Tibial artery (tissue), 4 donors: ENCODE results near the gene FCSK.

ENCODE experiments used
- DNase-seq, 2 donors: peaks; one replicate each; pipeline ENCODE4 v3.0.0-alpha.2; 2019
- H3K27ac ChIP-seq, 2 donors: fragments of 200-600 bp; sonication (generic) in 1 of 2; 1 replicate in 1 of 2; 2 replicates in 1 of 2; pipeline ENCODE4 v1.5.1; 2018 to 2019; ENCODE audit warnings: mild to moderate bottlenecking in 1 of 2
- H3K27me3 ChIP-seq, 2 donors: fragments of 200-600 bp; sonication (generic) in 1 of 2; one replicate each; pipeline versions ENCODE4 v1.5.1 to v1.6.0; 2016 to 2019
- H3K36me3 ChIP-seq, 3 donors: fragments of 200-600 bp; sonication (generic) in 2 of 3; one replicate each; pipeline ENCODE4 v1.5.1; 2016 to 2019; ENCODE audit warnings: mild to moderate bottlenecking in 2 of 3
- H3K4me1 ChIP-seq, 4 donors: fragments of 200-600 bp; sonication (generic) in 2 of 4; 1 replicate in 3 of 4; 2 replicates in 1 of 4; pipeline ENCODE4 v1.5.1; 2016 to 2019
- H3K4me3 ChIP-seq, 2 donors: fragments of 200-600 bp; sonication (generic) in 1 of 2; 1 replicate in 1 of 2; 2 replicates in 1 of 2; pipeline ENCODE4 v1.5.1; 2018 to 2019; ENCODE audit warnings: mild to moderate bottlenecking in 2 of 2
- H3K9me3 ChIP-seq, 3 donors: fragments of 200-600 bp; sonication (generic) in 1 of 3; one replicate each; pipeline ENCODE4 v1.5.1; 2016 to 2019
- intact Hi-C: fragments of 100-400 bp; cut with DNase I; formaldehyde crosslinking; loops from one replicate; pipeline ENCODE4 v1.15.0; 2023; ENCODE audit warnings: low total_unique reads
- TF ChIP-seq, protein P1 (sequence below), 2 experiments: fragments of 200-600 bp in 1 of 2; fragments of 450-650 bp in 1 of 2; IDR thresholded peaks; one replicate each; pipeline ENCODE4 v1.5.1; 2017 to 2019; ENCODE audit warnings: antibody characterized with exemption in 2 of 2, mild to moderate bottlenecking in 1 of 2, moderate library complexity in 1 of 2

FCSK gene

DNA sequence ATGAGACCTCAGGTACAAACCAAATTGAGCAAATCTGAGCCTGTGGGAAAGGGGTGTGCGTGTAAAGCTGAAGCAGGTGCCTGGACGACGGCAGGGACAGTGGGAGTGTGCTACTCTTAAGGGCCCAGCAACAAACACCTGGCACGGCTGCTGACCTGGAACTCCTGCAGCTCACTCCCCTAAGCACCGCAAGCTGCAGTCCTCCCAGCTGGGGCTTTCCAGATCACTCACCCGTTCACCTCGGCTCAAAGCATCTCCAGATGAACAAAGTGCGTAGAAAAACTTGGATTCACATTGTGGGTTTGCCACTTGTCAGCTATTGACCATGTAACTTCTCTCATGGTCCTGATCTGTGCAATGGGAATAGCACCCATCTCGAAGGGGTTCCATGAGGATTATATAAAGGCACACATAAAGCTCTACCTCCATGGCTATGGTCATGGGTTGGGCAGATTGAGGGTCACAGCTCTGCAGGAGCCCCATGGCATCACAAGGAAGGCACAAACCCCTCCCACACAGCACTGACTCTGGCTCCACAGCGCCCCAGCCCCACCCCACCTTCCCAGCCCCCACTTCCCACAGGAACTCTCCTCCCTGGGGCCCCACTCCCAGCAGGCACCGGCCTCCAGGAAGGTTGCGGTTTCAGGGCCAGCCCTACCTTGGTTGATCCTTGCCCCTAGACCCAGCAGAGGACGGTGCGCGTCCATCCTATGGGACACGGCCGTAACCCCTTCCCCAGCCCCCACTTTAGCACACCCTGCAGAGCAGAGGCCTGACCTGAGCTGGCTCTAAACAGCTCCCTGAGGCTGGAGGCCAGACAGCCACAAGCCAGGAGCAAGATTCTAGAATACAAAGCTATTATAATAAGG lies 37.4 kb upstream of the FCSK start:
- Histone ChIP-seq H3K27me3 (no peaks in the 10 kb centered on the region), H3K4me1 (no peaks in the 10 kb centered on the region), H3K9me3 (no peaks in the 10 kb centered on the region), H3K27ac (no peak overlapping the region), H3K4me3 (no peak overlapping the region), H3K36me3 (no peaks in the 10 kb centered on the region)
- TF ChIP-seq, protein P1, sequence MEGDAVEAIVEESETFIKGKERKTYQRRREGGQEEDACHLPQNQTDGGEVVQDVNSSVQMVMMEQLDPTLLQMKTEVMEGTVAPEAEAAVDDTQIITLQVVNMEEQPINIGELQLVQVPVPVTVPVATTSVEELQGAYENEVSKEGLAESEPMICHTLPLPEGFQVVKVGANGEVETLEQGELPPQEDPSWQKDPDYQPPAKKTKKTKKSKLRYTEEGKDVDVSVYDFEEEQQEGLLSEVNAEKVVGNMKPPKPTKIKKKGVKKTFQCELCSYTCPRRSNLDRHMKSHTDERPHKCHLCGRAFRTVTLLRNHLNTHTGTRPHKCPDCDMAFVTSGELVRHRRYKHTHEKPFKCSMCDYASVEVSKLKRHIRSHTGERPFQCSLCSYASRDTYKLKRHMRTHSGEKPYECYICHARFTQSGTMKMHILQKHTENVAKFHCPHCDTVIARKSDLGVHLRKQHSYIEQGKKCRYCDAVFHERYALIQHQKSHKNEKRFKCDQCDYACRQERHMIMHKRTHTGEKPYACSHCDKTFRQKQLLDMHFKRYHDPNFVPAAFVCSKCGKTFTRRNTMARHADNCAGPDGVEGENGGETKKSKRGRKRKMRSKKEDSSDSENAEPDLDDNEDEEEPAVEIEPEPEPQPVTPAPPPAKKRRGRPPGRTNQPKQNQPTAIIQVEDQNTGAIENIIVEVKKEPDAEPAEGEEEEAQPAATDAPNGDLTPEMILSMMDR (IDR thresholded peaks at IDR 0.05), result no peak
- no peak for DNase-seq
- intact Hi-C loops, result no loop called here

DNA sequence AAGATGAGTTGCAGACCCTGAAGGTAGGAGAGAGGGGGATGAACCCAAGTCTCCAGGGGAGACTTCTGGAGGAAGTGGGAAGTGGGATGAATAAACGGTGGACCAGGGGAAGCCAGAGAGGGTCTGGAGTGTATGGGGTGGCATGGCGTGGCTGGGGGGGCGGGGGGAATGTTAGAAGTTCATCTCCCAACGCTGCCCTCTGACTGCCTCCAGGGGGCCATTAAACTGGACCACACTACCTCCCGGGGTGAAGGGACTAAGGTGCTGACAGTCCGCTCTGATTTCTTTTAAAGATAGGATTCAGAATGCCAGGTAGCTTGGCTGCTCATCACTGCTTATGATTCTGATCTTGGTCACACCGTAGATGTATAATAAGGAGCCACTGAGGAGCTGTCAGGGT lies 36.7 kb upstream of the FCSK start:
- no peak for DNase-seq
- H3K27ac ChIP-seq, result no peak overlapping the region

DNA sequence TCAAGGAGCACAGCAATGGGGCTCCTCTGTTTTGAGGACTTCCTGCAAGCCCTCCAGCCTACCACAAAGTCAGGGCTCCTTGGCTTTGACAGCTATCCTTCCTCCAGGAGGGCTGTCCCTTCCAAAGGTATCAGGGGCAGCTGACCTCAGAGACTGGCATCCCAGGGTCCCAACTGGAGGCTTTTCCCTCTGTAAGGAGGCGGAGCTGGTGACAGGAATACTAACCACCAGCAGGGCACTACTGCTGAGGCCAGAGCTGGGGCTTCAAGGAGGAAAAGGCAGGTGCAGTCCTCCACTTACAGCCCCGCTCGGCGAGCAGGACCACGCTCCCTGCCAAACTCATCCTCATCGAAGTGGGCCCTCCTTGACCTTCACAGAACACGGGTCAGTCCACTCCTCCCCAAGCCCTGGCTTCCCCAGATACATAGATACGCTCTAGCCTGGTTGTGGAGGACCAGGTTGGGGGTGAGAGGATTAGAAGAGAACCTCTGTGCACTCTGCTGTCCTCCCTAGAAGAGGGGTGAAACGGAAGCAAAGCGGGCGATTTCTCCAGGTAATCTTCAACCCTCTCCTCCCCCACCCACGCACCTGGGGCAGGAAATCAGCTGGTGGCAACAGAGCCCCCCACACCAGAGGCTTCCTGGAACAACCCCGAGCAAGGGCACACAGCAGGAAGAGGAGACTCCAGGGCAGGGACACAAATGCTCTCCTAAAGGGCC lies 36.0 kb upstream of the FCSK start:
- DNase-seq, result no peak
- intact Hi-C loops, result no loop called here
- H3K36me3 ChIP-seq, result no peaks in the 10 kb centered on the region
- no peaks in the 10 kb centered on the region for H3K27me3 ChIP-seq
- no peak overlapping the region for H3K4me3 ChIP-seq
- no peaks in the 10 kb centered on the region for H3K9me3 ChIP-seq
- TF ChIP-seq, protein P1 (IDR thresholded peaks at IDR 0.05), result no peak
- H3K4me1 ChIP-seq, result no peaks in the 10 kb centered on the region
- no peak overlapping the region for H3K27ac ChIP-seq

More for the DNA sequence above, 36.7 kb upstream of the FCSK start:
- H3K9me3 ChIP-seq, result no peaks in the 10 kb centered on the region
- TF ChIP-seq, protein P1 (IDR thresholded peaks at IDR 0.05), result no peak
- H3K4me1 ChIP-seq, result no peaks in the 10 kb centered on the region
- no peaks in the 10 kb centered on the region for H3K27me3 ChIP-seq
- intact Hi-C loops, result no loop called here
- H3K36me3 ChIP-seq, result no peaks in the 10 kb centered on the region
- no peak overlapping the region for H3K4me3 ChIP-seq

DNA sequence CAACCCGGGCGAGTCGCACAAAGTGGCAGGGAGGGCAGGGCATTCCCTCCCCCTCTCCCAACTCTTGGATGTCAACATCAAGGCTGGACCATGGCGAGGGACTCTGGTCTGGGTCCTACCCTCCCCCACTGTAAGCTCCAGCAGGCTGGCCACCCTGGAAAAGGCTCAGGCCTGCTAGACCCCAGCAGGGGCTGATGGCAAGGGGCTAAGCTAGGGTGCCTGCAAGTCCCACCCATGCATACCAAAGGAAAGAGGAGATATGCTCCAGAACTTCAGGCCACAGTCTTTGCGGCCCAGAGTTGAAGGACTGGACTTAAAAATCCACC lies 35.4 kb upstream of the FCSK start:
- intact Hi-C loops, result no loop called here
- Histone ChIP-seq H3K9me3 (no peaks in the 10 kb centered on the region), H3K4me3 (no peak overlapping the region), H3K27me3 (no peaks in the 10 kb centered on the region), H3K27ac (no peak overlapping the region), H3K36me3 (no peaks in the 10 kb centered on the region), H3K4me1 (no peaks in the 10 kb centered on the region)
- TF ChIP-seq, protein P1 (IDR thresholded peaks at IDR 0.05), result no peak
- DNase-seq, result no peak

DNA sequence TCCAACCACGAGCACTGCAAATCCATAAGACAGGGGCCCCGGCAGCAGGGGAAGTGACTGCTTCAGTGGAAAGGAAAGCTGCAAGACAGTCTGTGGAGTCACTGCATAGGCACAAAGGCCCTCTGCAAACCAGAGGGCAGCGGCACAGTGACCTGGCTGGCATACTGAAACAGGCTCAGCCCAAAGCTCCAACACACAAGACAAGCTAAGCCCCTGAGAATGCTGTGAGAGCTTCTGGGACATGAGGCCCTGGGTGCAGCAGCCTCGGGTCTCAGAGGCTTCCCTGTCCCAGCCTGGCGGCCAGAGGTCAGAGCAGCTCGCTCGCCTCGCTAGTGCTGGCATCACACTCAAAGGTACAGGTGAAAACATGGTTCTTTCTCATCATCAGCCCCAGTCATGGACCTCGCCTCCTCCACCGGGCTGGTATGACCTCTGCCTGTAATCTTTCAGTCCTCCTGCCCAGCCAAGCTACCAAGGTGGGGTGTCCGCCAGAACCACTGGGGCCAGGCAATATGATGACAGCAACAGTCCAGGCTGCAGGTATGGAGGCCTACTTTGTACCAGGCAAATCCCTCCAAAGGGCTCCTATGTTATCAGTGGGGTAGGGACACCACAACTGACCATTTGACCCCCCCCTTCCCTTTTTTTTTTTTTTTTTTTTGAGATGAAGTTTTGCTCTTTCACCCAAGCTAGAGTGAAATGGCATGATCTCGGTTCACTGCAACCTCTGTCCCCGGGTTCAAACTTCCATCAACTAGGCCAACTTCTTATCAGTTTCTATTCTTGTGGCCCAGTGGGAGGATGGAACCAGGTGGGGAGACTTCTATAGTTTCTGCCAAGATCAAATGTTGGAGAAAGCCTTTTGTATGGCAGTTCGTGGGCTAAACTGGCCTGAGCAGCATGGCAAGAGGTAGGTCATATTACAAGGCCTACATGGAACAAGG lies 34.7 kb upstream of the FCSK start:
- no peak overlapping the region for H3K4me3 ChIP-seq
- no peaks in the 10 kb centered on the region for H3K4me1 ChIP-seq
- TF ChIP-seq, protein P1 (IDR thresholded peaks at IDR 0.05), result no peak
- H3K36me3 ChIP-seq, result peaks cover 0 to 1% (median 0%) of the 10 kb centered on the region in 3 donors
- H3K27me3 ChIP-seq, result no peaks in the 10 kb centered on the region
- H3K9me3 ChIP-seq, result no peaks in the 10 kb centered on the region
- no peak for DNase-seq
- no peak overlapping the region for H3K27ac ChIP-seq
- intact Hi-C loops, result no loop called here
